ENCODE measurements around the gene MASP2.

The MASP2 gene

DNA sequence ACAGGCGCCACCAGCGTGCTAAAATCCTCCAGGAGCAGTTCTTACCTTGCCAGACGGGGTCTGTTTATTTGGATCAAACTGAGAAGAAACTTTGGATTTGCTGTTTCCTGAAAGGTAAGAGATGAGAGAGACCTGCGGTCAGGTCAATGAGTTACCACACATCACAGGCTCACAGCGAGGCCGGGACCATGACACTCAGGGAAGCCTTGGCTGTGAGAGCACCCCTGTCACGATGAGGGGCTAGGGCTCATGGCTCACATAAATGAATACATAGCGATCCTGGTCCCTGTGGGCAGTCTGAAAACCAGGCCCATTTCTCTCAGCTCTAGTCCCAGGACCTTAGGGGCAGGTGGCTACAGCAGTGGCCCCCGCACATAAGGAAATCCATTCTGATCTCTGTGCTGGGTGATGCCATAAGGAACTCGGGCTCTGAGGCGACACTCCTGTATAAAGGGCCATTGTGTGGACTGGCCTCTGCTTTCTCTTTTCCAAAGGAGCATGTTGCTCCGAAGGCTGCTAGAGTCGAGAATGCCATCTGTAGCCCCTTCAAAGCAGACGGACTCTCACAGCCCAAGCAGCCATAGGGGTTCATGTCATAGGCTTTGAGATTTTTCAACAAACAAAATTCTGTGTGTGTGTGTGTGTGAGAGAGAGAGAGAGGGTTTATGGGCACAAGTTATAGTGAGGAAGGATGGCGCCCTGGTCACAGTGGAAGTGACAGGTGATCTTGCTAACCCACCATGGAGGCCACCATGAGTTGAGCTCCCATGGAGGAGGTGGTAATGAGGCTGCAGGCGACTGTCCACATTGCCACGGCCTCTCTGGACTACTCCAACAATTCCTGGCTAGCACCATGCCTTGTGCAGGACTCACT lies 21.8 kb upstream of the MASP2 start:
- Histone ChIP-seq H2AFZ (ENCODE audit: low read length) (no peak overlapping the region), H3K4me2 (ENCODE audit: low read length) (no peak overlapping the region), H3K4me1 (ENCODE audit: insufficient read depth, low read length, severe bottlenecking) (peaks cover 16% of the 10 kb centered on the region), H4K20me1 (ENCODE audit: insufficient read depth, low read length) (no peaks in the 10 kb centered on the region), H3K27ac (ENCODE audit: low read depth, low read length, poor library complexity, severe bottlenecking) (no peak overlapping the region), H3K4me3 (ENCODE audit: low read depth, low read length, poor library complexity, severe bottlenecking) (no peak overlapping the region), H3K79me2 (ENCODE audit: insufficient read depth, low read length) (no peaks in the 10 kb centered on the region), H3F3A (ENCODE audit: insufficient read depth, low read length) (no peaks in the 10 kb centered on the region), H3K36me3 (ENCODE audit: insufficient read depth, low read length) (peaks cover 86% of the 10 kb centered on the region), H3K9ac (ENCODE audit: low read length) (no peak overlapping the region), H3K27me3 (ENCODE audit: insufficient read depth, low read length) (no peaks in the 10 kb centered on the region), H3K9me2 (ENCODE audit: low read depth, low read length) (no peaks in the 10 kb centered on the region), H3K9me3 (ENCODE audit: low read length) (no peaks in the 10 kb centered on the region)
- no peak for TF ChIP-seq EZH2 (IDR thresholded peaks at IDR 0.05; ENCODE audit: borderline replicate concordance, low read length)
- TF ChIP-seq, protein P1, sequence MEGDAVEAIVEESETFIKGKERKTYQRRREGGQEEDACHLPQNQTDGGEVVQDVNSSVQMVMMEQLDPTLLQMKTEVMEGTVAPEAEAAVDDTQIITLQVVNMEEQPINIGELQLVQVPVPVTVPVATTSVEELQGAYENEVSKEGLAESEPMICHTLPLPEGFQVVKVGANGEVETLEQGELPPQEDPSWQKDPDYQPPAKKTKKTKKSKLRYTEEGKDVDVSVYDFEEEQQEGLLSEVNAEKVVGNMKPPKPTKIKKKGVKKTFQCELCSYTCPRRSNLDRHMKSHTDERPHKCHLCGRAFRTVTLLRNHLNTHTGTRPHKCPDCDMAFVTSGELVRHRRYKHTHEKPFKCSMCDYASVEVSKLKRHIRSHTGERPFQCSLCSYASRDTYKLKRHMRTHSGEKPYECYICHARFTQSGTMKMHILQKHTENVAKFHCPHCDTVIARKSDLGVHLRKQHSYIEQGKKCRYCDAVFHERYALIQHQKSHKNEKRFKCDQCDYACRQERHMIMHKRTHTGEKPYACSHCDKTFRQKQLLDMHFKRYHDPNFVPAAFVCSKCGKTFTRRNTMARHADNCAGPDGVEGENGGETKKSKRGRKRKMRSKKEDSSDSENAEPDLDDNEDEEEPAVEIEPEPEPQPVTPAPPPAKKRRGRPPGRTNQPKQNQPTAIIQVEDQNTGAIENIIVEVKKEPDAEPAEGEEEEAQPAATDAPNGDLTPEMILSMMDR (IDR thresholded peaks at IDR 0.05; ENCODE audit: low read length): no peak

DNA sequence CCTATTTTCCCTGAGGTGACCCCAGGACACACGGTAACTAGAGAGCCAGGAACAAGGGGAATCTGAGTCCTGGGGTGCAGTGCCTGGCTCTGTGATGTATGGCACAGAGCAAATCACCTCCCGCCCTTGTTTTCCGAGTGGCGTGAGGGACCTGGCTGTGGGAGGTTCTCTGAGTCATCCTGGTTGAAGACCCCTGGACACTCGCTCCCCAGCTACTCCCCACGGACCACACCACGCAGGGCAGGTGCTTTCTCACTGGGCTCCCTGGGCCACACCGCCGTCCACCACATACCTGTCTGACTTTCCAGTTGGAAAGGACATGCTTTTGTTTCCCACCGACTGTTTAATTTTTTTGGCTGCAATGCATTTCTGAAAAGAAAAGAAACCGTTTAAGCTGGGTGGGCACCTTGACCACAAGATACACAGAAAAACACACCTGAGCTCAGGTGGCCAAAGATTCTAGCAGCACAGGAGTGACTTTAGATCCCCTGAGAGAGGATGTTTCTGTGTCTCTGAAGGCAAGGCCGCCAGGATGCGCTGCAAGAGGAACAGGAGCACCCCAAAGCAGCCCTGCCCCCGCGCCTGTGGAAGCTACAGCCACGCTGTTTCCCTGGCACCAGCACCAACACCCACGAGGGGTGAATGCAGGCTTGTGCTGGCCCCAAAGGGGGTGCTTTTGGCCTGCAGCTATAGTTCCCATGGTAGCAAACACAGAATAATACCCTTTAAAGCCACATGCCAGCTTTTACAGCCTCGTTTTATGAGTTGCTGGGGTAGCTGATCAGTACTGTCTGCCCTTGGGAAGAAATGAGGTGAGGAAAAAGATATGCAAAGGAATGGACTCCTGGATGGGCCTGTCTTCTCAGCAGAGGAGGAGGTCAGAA lies 20.9 kb upstream of the MASP2 start:
- no peak overlapping the region for H2AFZ ChIP-seq (ENCODE audit: low read length)
- H3F3A ChIP-seq (ENCODE audit: insufficient read depth, low read length): no peaks in the 10 kb centered on the region
- no peak overlapping the region for H3K9ac ChIP-seq (ENCODE audit: low read length)
- no peaks in the 10 kb centered on the region for H3K79me2 ChIP-seq (ENCODE audit: insufficient read depth, low read length)
- no peaks in the 10 kb centered on the region for H3K9me3 ChIP-seq (ENCODE audit: low read length)
- no peak overlapping the region for H3K4me3 ChIP-seq (ENCODE audit: low read depth, low read length, poor library complexity, severe bottlenecking)
- H3K27me3 ChIP-seq (ENCODE audit: insufficient read depth, low read length): no peaks in the 10 kb centered on the region
- no peak overlapping the region for H3K27ac ChIP-seq (ENCODE audit: low read depth, low read length, poor library complexity, severe bottlenecking)
- H3K36me3 ChIP-seq (ENCODE audit: insufficient read depth, low read length): peaks cover 84% of the 10 kb centered on the region
- H3K9me2 ChIP-seq (ENCODE audit: low read depth, low read length): no peaks in the 10 kb centered on the region
- peaks cover 11% of the 10 kb centered on the region for H3K4me1 ChIP-seq (ENCODE audit: insufficient read depth, low read length, severe bottlenecking)
- TF ChIP-seq, protein P1 (IDR thresholded peaks at IDR 0.05; ENCODE audit: low read length): no peak
- TF ChIP-seq EZH2 (IDR thresholded peaks at IDR 0.05; ENCODE audit: borderline replicate concordance, low read length): no peak
- no peak overlapping the region for H3K4me2 ChIP-seq (ENCODE audit: low read length)
- H4K20me1 ChIP-seq (ENCODE audit: insufficient read depth, low read length): no peaks in the 10 kb centered on the region

DNA sequence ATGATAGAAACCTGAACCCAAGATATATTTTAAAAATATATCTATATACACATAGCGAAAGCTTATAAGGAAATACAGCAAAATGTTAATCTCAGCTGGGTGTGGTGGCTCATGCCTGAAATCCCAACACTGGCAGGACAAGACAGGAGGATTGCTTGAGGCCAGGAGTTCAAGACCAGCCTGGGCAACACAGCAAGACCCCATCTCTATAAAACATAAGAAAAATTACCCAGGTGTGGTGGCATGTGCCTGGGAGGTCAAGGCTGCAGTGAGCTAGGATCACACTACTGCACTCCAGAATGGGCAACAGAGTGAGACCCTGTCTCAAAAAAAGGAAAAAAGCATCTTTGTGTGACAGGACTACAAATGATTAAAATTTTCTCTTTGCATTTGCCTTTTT lies 18.8 kb upstream of the MASP2 start:
- H3K4me2 ChIP-seq (ENCODE audit: low read length): no peak overlapping the region
- H3K9ac ChIP-seq (ENCODE audit: low read length): no peak overlapping the region
- peaks cover 2% of the 10 kb centered on the region; the same call in 1 of the 2 replicates for H3K79me2 ChIP-seq (ENCODE audit: insufficient read depth, low read length)
- H3K4me1 ChIP-seq (ENCODE audit: insufficient read depth, low read length, severe bottlenecking): peaks cover 10% of the 10 kb centered on the region
- no peaks in the 10 kb centered on the region for H3K27me3 ChIP-seq (ENCODE audit: insufficient read depth, low read length)
- no peaks in the 10 kb centered on the region for H3K9me2 ChIP-seq (ENCODE audit: low read depth, low read length)
- no peak overlapping the region for H3K27ac ChIP-seq (ENCODE audit: low read depth, low read length, poor library complexity, severe bottlenecking)
- no peaks in the 10 kb centered on the region for H3K9me3 ChIP-seq (ENCODE audit: low read length)
- TF ChIP-seq, protein P1 (IDR thresholded peaks at IDR 0.05; ENCODE audit: low read length): no peak
- TF ChIP-seq EZH2 (IDR thresholded peaks at IDR 0.05; ENCODE audit: borderline replicate concordance, low read length): no peak
- no peaks in the 10 kb centered on the region for H3F3A ChIP-seq (ENCODE audit: insufficient read depth, low read length)
- H3K4me3 ChIP-seq (ENCODE audit: low read depth, low read length, poor library complexity, severe bottlenecking): no peak overlapping the region
- no peaks in the 10 kb centered on the region for H4K20me1 ChIP-seq (ENCODE audit: insufficient read depth, low read length)
- H3K36me3 ChIP-seq (ENCODE audit: insufficient read depth, low read length): peaks cover 66% of the 10 kb centered on the region
- no peak overlapping the region for H2AFZ ChIP-seq (ENCODE audit: low read length)

Data from OCI-LY1 (cell line).